HEK293T (cell line): ENCODE data around the gene ZDHHC13.

Source experiments
- ARNT ChIP-seq: fragments of 450-650 bp; IDR thresholded peaks from 2 replicates; pipeline ENCODE4 v1.6.1; 2017; ENCODE audit warnings: mild to moderate bottlenecking
- BHLHE40 ChIP-seq: fragments of 450-650 bp; IDR thresholded peaks from 2 replicates; pipeline ENCODE4 v1.6.1; 2016; ENCODE audit warnings: mild to moderate bottlenecking, moderate library complexity, borderline replicate concordance
- ELF4 ChIP-seq: fragments of 450-650 bp; IDR thresholded peaks from 2 replicates; pipeline ENCODE4 v1.6.1; 2017; ENCODE audit warnings: antibody characterized with exemption
- FOXA1 ChIP-seq: fragments of 450-650 bp; IDR thresholded peaks from 2 replicates; pipeline ENCODE4 v1.6.1; 2016; ENCODE audit warnings: mild to moderate bottlenecking
- FOXM1 ChIP-seq: fragments of 450-650 bp; IDR thresholded peaks from 2 replicates; pipeline ENCODE4 v1.6.1; 2017; ENCODE audit warnings: mild to moderate bottlenecking, borderline replicate concordance
- LEF1 ChIP-seq: fragments of 450-650 bp; IDR thresholded peaks from 2 replicates; pipeline ENCODE4 v1.6.1; 2017; ENCODE audit warnings: mild to moderate bottlenecking, borderline replicate concordance
- PKNOX1 ChIP-seq: fragments of 450-650 bp; IDR thresholded peaks from 2 replicates; pipeline ENCODE4 v1.6.1; 2016
- SP1 ChIP-seq: fragments of 450-650 bp; IDR thresholded peaks from 2 replicates; pipeline ENCODE4 v1.6.1; 2017
- SUZ12 ChIP-seq: fragments of 450-650 bp; IDR thresholded peaks from 2 replicates; pipeline ENCODE4 v1.6.1; 2016; ENCODE audit warnings: mild to moderate bottlenecking
- TARDBP ChIP-seq: fragments of 450-650 bp; IDR thresholded peaks from 2 replicates; pipeline ENCODE4 v1.6.1; 2016
- ZNF384 ChIP-seq: fragments of 450-650 bp; IDR thresholded peaks from 2 replicates; pipeline ENCODE4 v1.6.1; 2016

- TF ChIP-seq SUZ12 (no peak), SP1 (no peak), ZNF384 (no peak), PKNOX1 (no peak), FOXA1 (no peak), TARDBP (no peak), BHLHE40 (no peak), ELF4 (no peak), LEF1 (no peak), FOXM1 (no peak), ARNT (no peak)
These were observed 99.1 kb downstream of the ZDHHC13 start for GRCh38 chr11:19216021-19216420.
